MG63 (cell line): Measurements from ENCODE around the gene HNRNPUL1. TPM values are rescaled to one million over a fixed set of nuclear protein-coding genes. Genes with fewer than 3 reads are reported as not detected.

ENCODE experiments used
- DNase-seq: peaks from one replicate; pipeline ENCODE4 v3.0.0-alpha.2; 2020
- H3K27me3 ChIP-seq: fragments of 250-450 bp; sonication (Bioruptor Pico); 2 replicates; pipeline ENCODE4 v1.5.1; 2020; ENCODE audit warnings: mild to moderate bottlenecking, moderate library complexity
- H3K36me3 ChIP-seq: fragments of 250-450 bp; sonication (Bioruptor Pico); 2 replicates; pipeline ENCODE4 v1.5.1; 2020; ENCODE audit warnings: mild to moderate bottlenecking, moderate library complexity
- H3K4me3 ChIP-seq: fragments of 250-450 bp; sonication (Bioruptor Pico); 2 replicates; pipeline ENCODE4 v1.5.1; 2020; ENCODE audit warnings: mild to moderate bottlenecking, moderate library complexity
- H3K9me3 ChIP-seq: fragments of 250-450 bp; sonication (Bioruptor Pico); 2 replicates; pipeline ENCODE4 v1.5.1; 2020; ENCODE audit warnings: mild to moderate bottlenecking, moderate library complexity
- total RNA-seq: library from RNA; depleted of rRNA; stranded (reverse); fragments of >200 nt; shearing (Covaris generic); gene quantifications from 2 replicates; pipeline ENCODE4 v1.2.3, GENCODE V29; 2014; ENCODE audit warnings: low replicate concordance; rRNA removed

The HNRNPUL1 gene
- total RNA-seq, 1 experiment from 2014 or later = 151 TPM

DNA sequence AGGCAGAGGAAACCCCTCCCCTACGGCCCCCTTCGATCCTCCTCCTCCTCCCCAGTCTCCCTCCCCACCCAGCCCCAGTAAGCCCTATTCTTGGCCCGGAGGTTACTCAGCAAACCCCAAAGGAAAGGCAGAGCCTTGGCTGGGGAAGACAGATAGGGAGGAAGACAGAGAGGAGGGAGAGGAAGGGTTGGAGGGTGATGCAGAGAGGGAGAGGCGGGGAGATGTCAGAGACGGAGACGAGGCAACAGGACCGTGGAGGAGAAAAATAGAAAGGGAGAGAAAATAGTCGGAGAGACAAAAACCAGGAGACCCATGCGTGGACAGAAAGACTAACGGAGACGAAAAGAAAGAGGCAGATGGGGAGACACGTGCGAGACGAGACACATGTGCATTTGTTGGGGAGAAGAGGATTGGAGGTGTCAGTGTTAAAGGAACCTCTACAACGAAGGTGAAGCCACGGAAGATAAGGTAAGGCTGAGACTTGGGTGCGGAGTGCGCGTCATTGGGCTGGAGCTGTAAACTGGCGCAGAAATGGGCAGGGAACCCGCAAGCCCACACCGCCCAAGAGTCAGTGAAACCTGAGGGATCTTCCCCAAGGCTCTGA is 86.7 kb downstream of the HNRNPUL1 start:
- H3K4me3 ChIP-seq = peak overlapping the region; percentile 84
- DNase-seq = peak; percentile 39
- H3K27me3 ChIP-seq = no peaks in the 10 kb centered on the region
- H3K9me3 ChIP-seq = no peaks in the 10 kb centered on the region
- peaks cover 52% of the 10 kb centered on the region for H3K36me3 ChIP-seq

- no peaks in the 10 kb centered on the region for H3K9me3 ChIP-seq
- peak; percentile 77 for DNase-seq
Measured at GRCh38 chr19:41351339-41352245, 87.4 kb downstream of the HNRNPUL1 start.

GRCh38 chr19:41352279-41352608 is 88.1 kb downstream of the HNRNPUL1 start:
- no peak for DNase-seq
- H3K4me3 ChIP-seq = peak overlapping the region; percentile 84
- no peaks in the 10 kb centered on the region for H3K27me3 ChIP-seq
- H3K36me3 ChIP-seq = peaks cover 38% of the 10 kb centered on the region
- H3K9me3 ChIP-seq = no peaks in the 10 kb centered on the region

More at GRCh38 chr19:41351339-41352245, 87.4 kb downstream of the HNRNPUL1 start:
- peak overlapping the region; percentile 84 for H3K4me3 ChIP-seq
- H3K36me3 ChIP-seq = peaks cover 44% of the 10 kb centered on the region
- no peaks in the 10 kb centered on the region for H3K27me3 ChIP-seq

GRCh38 chr19:41352609-41353465 is 88.7 kb downstream of the HNRNPUL1 start:
- no peaks in the 10 kb centered on the region for H3K9me3 ChIP-seq
- peaks cover 32% of the 10 kb centered on the region for H3K36me3 ChIP-seq
- no peaks in the 10 kb centered on the region for H3K27me3 ChIP-seq
- peak; percentile 68 for DNase-seq
- H3K4me3 ChIP-seq = peak overlapping the region; percentile 84

GRCh38 chr19:41353466-41354342 is 89.5 kb downstream of the HNRNPUL1 start, which contains the start of gene TGFB1:
Gene TGFB1, minus strand, starts transcription at chr19:41353922. Its CDS starts 878 bp downstream, at chr19:41353044.
- Histone ChIP-seq H3K36me3 (peaks cover 25% of the 10 kb centered on the region), H3K9me3 (no peaks in the 10 kb centered on the region), H3K4me3 (peak within 1 kb of the TSS; percentile 84), H3K27me3 (no peaks in the 10 kb centered on the region)
- DNase-seq = peak; percentile 91

- Histone ChIP-seq H3K9me3 (no peaks in the 10 kb centered on the region), H3K36me3 (peaks cover 18% of the 10 kb centered on the region), H3K27me3 (no peaks in the 10 kb centered on the region), H3K4me3 (peak overlapping the region; percentile 84)
- no peak for DNase-seq
Measured at GRCh38 chr19:41354343-41354953, 90.3 kb downstream of the HNRNPUL1 start.

DNA sequence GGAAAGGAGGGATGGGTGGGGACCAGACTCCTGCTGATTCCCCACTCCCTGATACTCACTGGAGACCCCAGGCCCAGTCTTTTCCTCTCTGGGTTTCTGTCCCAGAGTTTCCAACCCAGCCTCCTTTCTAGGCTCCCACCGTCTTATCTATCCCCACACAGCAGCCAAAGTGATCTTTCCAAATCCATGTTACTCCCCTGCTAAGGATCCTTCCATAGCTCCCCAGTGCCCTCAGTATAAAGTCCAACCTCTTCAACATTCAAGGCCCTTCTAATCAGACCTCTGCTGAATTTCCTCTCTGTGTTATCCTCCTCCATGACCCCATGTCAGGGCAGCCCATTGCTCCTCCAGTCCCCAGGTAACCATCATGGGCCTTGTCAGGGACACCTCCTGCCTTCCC is 90.9 kb downstream of the HNRNPUL1 start:
- DNase-seq = no peak
- no peaks in the 10 kb centered on the region for H3K9me3 ChIP-seq

GRCh38 chr19:41355802-41356201 is 91.6 kb downstream of the HNRNPUL1 start:
- Histone ChIP-seq H3K27me3 (no peaks in the 10 kb centered on the region), H3K4me3 (no peak overlapping the region), H3K9me3 (no peaks in the 10 kb centered on the region), H3K36me3 (peaks cover 10% of the 10 kb centered on the region)
- no peak for DNase-seq

More for the DNA sequence above, 90.9 kb downstream of the HNRNPUL1 start:
- H3K4me3 ChIP-seq = no peak overlapping the region
- no peaks in the 10 kb centered on the region for H3K27me3 ChIP-seq
- H3K36me3 ChIP-seq = peaks cover 12% of the 10 kb centered on the region

DNA sequence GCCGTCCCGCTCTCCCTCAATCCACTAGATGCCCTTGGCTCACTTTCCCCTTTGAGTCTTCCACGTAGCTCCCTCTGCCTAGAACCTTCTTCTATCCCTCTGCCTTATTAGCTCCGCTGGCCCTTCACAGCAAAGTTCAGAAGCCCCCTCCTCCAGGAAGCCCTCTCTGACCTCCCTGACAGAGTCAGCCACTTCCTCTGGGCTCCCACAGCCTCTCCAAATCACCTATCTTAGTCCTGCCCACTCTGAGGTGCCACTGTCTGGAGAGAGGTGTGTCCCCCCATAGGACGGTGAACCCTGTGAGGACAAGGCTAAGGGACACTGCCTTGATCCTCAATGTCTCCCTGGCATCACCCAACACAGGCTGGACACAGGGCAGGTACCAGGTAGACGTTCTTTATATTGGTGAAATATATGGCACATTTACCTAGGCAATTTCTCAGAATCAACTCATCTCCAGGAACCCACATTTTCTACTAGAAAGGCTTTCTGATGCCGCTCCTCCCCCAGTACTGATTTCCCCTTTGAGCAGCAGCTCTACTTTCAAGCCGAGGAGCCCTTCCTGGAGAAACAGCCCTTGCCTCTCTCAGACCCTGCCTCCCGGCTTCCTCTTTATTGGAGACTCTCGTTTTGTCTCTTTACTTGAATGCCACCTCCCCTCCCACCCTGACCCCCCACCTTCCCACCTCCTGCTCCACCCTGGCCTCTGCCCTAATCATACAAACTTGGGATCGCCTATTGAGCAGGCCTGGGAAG is 93.0 kb downstream of the HNRNPUL1 start:
- Histone ChIP-seq H3K4me3 (no peak overlapping the region), H3K36me3 (peaks cover 8% of the 10 kb centered on the region), H3K27me3 (no peaks in the 10 kb centered on the region), H3K9me3 (no peaks in the 10 kb centered on the region)
- DNase-seq = no peak

Other genes with a start within 250 kb of the HNRNPUL1 start
- not detected in 2 replicates for gene CYP2A13, start 175.9 kb upstream of the HNRNPUL1 start, total RNA-seq
- not detected in 2 replicates for gene CYP2F1, start 149.9 kb upstream of the HNRNPUL1 start, total RNA-seq
- 3.9 and 5.0 TPM in 2 replicates for gene CYP2S1, start 71.2 kb upstream of the HNRNPUL1 start, total RNA-seq
- gene AXL, start 45.1 kb upstream of the HNRNPUL1 start, total RNA-seq = 294 and 355 TPM in 2 replicates
- gene CCDC97, start 45.8 kb downstream of the HNRNPUL1 start, total RNA-seq = 2.8 and 22.3 TPM in 2 replicates
- gene TGFB1, start 89.5 kb downstream of the HNRNPUL1 start, total RNA-seq = 5.6 and 8.6 TPM in 2 replicates
- 2.4 and 31.0 TPM in 2 replicates for gene B9D2, start 99.8 kb downstream of the HNRNPUL1 start, total RNA-seq
- gene TMEM91, start 112.2 kb downstream of the HNRNPUL1 start, total RNA-seq = 0.64 and 1.5 TPM in 2 replicates
- gene EXOSC5, start 133.0 kb downstream of the HNRNPUL1 start, total RNA-seq = 64.6 and 95.3 TPM in 2 replicates
- 22.0 and 58.6 TPM in 2 replicates for gene BCKDHA, start 133.4 kb downstream of the HNRNPUL1 start, total RNA-seq
- gene B3GNT8, start 163.0 kb downstream of the HNRNPUL1 start, total RNA-seq = not detected in 2 replicates
- 37.6 and 56.2 TPM in 2 replicates for gene DMAC2, start 175.5 kb downstream of the HNRNPUL1 start, total RNA-seq
- gene ERICH4, start 178.8 kb downstream of the HNRNPUL1 start, total RNA-seq = not detected in 2 replicates